Stimulated activated effector memory CD8-positive, alpha-beta T cell treated with anti-CD3 and anti-CD28 coated beads, Interleukin-12 subunit alpha, Interleukin-12 subunit beta, amount 100 ng/mL, for 72 hours (primary cell): Measurements from ENCODE around the gene FRZB.
"Not testable (repeated sequence)": the region's sequence is repeated elsewhere in the genome, so short reads cannot be mapped to it uniquely, and the experiment has no call there.

Experiments used
- ATAC-seq: fragments of 150-1000 bp; cut with Tn5 transposase; 2 replicates; pipeline ENCODE4 v1.10.0; 2021
- DNase-seq, 2 donors: peaks; one replicate each; pipeline ENCODE4 v3.0.0; 2021 to 2022; ENCODE audit warnings: low spot score in 2 of 2
- H3K27ac Mint-ChIP-seq: one replicate; pipeline ENCODE4 v1.8.0; 2022; ENCODE audit warnings: mild to moderate bottlenecking, mixed read lengths
- H3K36me3 Mint-ChIP-seq: one replicate; pipeline ENCODE4 v1.8.0; 2022; ENCODE audit warnings: mild to moderate bottlenecking, mixed read lengths
- H3K4me1 Mint-ChIP-seq: one replicate; pipeline ENCODE4 v1.8.0; 2022; ENCODE audit warnings: mixed read lengths
- H3K4me3 Mint-ChIP-seq: one replicate; pipeline ENCODE4 v1.8.0; 2022; ENCODE audit warnings: mild to moderate bottlenecking, mixed read lengths
- H3K9me3 Mint-ChIP-seq: one replicate; pipeline ENCODE4 v1.8.0; 2022; ENCODE audit warnings: mixed read lengths

The FRZB gene

DNA sequence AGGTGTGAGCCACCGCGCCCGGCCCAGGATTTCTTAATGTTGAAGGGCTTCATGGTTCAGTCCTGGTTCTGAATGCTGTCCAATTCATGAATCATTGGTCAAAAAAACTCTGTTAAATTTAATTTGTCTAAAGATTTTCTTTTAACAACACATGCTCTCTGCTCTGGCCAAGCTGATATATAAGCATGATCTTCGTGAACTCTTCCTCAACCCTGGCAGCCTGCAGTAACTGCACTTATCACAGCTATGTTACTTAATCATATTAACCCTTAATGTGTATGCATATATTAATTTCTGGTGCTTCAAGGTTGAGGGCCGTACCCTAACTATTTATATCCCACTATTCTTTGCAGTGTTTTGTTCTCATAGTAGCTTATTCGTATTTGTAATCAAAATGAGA is 29.4 kb upstream of the FRZB start:
- DNase-seq (no peak), ATAC-seq (no peak)
- Mint-ChIP-seq H3K4me3 (no peak overlapping the region), H3K4me1 (no peaks in the 10 kb centered on the region), H3K9me3 (no peaks in the 10 kb centered on the region), H3K36me3 (no peaks in the 10 kb centered on the region), H3K27ac (no peak overlapping the region)

DNA sequence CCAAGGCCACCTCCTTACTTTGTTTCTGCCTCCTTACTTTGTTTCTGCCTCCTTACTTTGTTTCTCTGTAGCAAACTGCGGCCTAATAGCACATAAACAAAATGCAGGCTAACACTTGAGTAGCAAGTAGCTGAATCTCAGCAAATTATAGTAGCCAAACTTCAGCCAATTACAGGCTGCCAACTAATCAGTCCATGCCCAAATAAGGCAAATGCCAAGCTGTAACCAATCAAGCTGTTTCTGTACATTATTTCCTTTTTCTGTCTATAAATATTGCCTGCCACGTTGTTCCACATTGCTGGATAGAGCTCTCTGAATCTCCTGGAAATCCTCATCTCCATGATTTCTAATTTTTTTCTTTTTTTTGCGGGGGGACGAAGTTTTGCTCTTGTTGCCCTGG is 28.7 kb upstream of the FRZB start:
- ATAC-seq = no peak
- H3K9me3 Mint-ChIP-seq = no peaks in the 10 kb centered on the region
- H3K4me3 Mint-ChIP-seq = no peak overlapping the region
- H3K36me3 Mint-ChIP-seq = no peaks in the 10 kb centered on the region
- DNase-seq = no peak
- no peak overlapping the region for H3K27ac Mint-ChIP-seq
- H3K4me1 Mint-ChIP-seq = no peaks in the 10 kb centered on the region

- Mint-ChIP-seq H3K36me3 (no peaks in the 10 kb centered on the region), H3K4me1 (no peaks in the 10 kb centered on the region), H3K9me3 (no peaks in the 10 kb centered on the region), H3K4me3 (no peak overlapping the region), H3K27ac (no peak overlapping the region)
- no peak for ATAC-seq
- no peak for DNase-seq
These were observed 27.7 kb upstream of the FRZB start for GRCh38 chr2:182894174-182894573.

DNA sequence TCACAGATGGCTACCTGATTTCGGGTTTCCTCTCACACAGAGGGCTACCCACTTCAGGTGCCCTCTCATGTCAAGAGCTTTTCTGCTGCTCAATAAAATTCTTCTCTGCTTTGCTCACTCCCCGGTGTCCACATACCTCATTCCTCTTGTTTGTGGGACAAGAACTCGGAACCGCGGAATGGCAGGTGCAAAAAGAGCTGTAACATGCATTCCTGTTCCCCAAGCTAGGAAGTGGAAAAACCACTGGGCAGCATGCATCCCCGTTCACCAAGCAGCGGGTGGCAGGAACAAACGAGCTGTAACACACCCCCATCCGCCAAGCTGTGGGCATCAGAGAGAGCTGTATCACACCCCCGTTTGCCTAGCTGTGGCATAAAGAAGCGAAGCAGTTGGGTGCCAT is 27.2 kb upstream of the FRZB start:
- no peaks in the 10 kb centered on the region for H3K4me1 Mint-ChIP-seq
- H3K27ac Mint-ChIP-seq = no peak overlapping the region
- H3K4me3 Mint-ChIP-seq = no peak overlapping the region
- H3K9me3 Mint-ChIP-seq = no peaks in the 10 kb centered on the region
- no peaks in the 10 kb centered on the region for H3K36me3 Mint-ChIP-seq
- DNase-seq (no peak), ATAC-seq (no peak)

- H3K9me3 Mint-ChIP-seq, H3K36me3 Mint-ChIP-seq, H3K4me1 Mint-ChIP-seq, ATAC-seq, H3K4me3 Mint-ChIP-seq, H3K27ac Mint-ChIP-seq, DNase-seq: not testable (repeated sequence)
These were observed 26.6 kb upstream of the FRZB start for GRCh38 chr2:182893035-182893434.

DNA sequence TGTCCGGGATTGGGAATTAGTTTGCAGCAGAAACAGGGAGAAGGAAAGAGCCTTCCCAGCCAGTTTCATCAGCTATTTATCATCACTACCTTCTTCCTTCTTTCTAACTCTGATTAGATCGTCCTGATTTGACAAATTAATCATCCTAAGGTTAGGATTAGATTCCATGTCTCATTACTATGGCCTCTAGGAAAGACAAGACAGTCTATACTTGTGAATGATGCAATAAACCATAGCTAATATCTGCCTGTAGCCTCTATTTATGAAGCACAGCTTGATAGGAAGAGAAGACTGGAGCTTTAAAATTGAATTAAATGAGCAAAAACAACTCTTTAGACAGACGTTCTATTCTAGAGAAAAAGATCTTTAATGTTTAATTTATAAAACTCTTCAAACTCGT is 25.2 kb upstream of the FRZB start:
- DNase-seq = no peak
- ATAC-seq = no peak
- Mint-ChIP-seq H3K27ac (no peak overlapping the region), H3K9me3 (no peaks in the 10 kb centered on the region), H3K4me1 (no peaks in the 10 kb centered on the region), H3K36me3 (no peaks in the 10 kb centered on the region), H3K4me3 (no peak overlapping the region)

DNA sequence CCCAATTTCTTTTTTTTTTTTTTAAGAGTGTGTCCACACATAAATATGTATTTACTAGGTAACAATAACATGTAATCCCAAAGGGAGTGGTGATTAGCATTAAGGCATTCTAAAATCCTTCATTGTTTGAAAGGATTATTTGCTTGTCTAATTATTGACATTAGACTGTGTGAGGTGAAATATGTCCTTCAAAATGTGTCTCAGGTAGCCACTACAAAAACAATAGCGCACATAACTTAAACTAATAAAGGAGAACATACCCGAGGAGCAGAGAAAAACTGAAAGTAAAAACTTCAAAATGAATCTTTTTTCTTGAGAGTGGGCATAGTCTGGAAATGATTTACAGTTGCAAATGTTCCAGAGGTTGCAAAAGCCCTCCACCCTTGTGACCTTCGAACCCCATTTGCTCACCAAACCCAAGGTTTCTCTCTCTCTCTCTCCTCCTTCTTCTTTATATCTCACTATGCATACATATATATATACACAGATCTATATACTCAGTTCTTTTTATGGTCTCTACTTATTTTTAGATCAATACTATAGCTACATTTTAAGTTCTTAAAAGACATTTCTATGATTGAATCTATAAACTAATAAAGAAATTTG is 24.4 kb upstream of the FRZB start:
- H3K9me3 Mint-ChIP-seq = no peaks in the 10 kb centered on the region
- H3K27ac Mint-ChIP-seq = no peak overlapping the region
- DNase-seq (no peak), ATAC-seq (no peak)
- no peak overlapping the region for H3K4me3 Mint-ChIP-seq
- H3K4me1 Mint-ChIP-seq = no peaks in the 10 kb centered on the region
- no peaks in the 10 kb centered on the region for H3K36me3 Mint-ChIP-seq

DNA sequence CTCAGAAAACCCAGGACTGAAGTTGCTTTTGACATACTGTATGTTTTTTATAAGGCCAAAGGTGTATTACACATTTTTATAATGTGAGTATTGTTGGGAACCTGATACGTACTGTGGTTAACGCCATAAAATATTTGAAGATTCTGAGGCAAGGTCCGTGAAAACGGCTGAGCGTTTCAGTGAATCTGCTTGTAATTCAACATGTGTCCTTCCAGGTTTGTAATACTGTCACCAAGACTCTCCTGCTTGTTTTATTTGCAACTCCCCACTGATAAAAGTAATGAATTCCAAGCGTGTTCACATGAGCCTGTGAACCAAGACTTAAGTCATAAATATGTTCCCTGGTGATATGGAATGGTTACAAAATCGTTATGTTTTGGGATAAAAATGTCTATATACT is 23.9 kb upstream of the FRZB start:
- Mint-ChIP-seq H3K9me3 (no peaks in the 10 kb centered on the region), H3K4me3 (no peak overlapping the region), H3K27ac (no peak overlapping the region), H3K36me3 (no peaks in the 10 kb centered on the region), H3K4me1 (no peaks in the 10 kb centered on the region)
- no peak for DNase-seq
- ATAC-seq = no peak

DNA sequence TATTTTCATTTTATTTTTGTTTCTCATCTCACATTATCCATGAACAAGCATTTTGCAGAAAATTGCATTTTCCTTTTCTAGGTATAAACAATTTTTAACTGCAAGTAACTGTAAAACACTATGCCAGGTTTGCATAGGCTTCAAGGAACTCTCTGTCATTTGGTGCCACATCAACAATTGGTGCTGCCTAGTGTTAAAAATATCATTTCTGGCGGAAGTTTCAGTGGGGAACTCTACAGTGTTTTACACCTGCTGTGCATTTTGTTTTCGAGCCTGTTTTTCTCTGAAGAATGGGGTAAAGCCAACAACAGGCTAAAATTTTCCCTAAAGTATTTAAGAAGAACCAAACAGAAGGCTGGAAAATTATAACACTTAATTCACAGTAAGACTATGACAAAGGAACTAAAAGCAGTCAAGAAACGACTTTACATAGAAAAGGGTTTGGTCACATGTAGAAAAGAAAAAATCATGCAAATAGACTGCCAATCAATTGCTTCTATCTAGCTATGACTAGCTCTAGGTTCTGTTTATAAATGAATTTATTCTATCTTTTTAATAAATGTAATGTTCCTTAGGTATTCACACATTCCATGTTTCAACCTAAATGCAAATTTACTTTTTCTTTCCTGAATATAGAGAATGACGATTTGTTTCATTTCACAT is 21.4 kb upstream of the FRZB start:
- no peak overlapping the region for H3K27ac Mint-ChIP-seq
- ATAC-seq (no peak), DNase-seq (no peak)
- no peak overlapping the region for H3K4me3 Mint-ChIP-seq
- no peaks in the 10 kb centered on the region for H3K4me1 Mint-ChIP-seq
- H3K36me3 Mint-ChIP-seq = no peaks in the 10 kb centered on the region
- H3K9me3 Mint-ChIP-seq = no peaks in the 10 kb centered on the region

DNA sequence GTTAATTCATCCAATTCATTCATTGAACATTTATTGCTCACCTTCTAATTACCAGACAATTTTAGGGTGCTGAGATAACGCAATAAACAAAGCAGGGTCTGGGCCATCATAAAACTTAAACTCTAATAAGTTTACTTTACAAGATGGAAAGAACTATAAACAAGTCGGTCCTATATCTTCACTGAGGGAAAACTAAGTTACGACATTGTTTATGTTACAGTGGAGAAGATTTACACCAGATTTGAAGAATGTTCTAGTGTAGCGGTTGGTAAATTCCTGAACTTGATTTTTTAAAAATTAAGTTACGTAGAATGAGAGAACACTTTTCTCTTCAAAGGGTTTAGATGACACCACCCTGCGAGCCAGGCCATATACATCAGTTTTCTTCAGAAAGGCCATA is 20.7 kb upstream of the FRZB start:
- DNase-seq (no peak), ATAC-seq (no peak)
- no peak overlapping the region for H3K27ac Mint-ChIP-seq
- no peak overlapping the region for H3K4me3 Mint-ChIP-seq
- H3K9me3 Mint-ChIP-seq = no peaks in the 10 kb centered on the region
- H3K36me3 Mint-ChIP-seq = no peaks in the 10 kb centered on the region
- no peaks in the 10 kb centered on the region for H3K4me1 Mint-ChIP-seq

GRCh38 chr2:182885771-182886170 is 19.3 kb upstream of the FRZB start:
- H3K27ac Mint-ChIP-seq = no peak overlapping the region
- no peaks in the 10 kb centered on the region for H3K4me1 Mint-ChIP-seq
- no peak overlapping the region for H3K4me3 Mint-ChIP-seq
- DNase-seq = no peak
- peaks cover 3% of the 10 kb centered on the region for H3K9me3 Mint-ChIP-seq
- ATAC-seq = no peak
- H3K36me3 Mint-ChIP-seq = no peaks in the 10 kb centered on the region

DNA sequence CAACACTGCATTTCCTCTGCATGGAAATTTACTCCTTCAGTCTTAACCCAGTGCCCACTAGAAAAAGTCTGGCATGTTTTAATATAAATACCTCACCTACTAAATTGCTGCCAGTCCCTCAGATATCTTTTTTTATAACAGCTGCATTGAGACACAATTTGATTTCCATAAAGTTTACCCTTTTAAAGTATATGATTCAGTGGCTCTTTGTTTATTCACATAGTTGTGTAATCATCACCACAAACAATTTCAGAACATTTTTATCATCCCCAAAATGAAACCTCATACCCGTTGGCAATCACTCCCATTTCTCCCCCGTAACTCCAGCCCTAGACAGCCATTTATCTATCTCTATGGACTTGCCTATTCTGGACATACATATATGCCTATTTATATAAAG is 17.0 kb upstream of the FRZB start:
- H3K9me3 Mint-ChIP-seq = peaks cover 5% of the 10 kb centered on the region
- ATAC-seq (no peak), DNase-seq (no peak)
- no peak overlapping the region for H3K27ac Mint-ChIP-seq
- H3K4me3 Mint-ChIP-seq = no peak overlapping the region
- H3K4me1 Mint-ChIP-seq = no peaks in the 10 kb centered on the region
- H3K36me3 Mint-ChIP-seq = no peaks in the 10 kb centered on the region

- not testable (repeated sequence) for H3K36me3 Mint-ChIP-seq, H3K4me3 Mint-ChIP-seq, H3K27ac Mint-ChIP-seq, DNase-seq, H3K4me1 Mint-ChIP-seq, ATAC-seq
- peaks cover 14% of the 10 kb centered on the region for H3K9me3 Mint-ChIP-seq
These were observed 13.7 kb upstream of the FRZB start for GRCh38 chr2:182880100-182880499.

GRCh38 chr2:182876653-182877052 is 10.2 kb upstream of the FRZB start:
- H3K4me1 Mint-ChIP-seq, H3K36me3 Mint-ChIP-seq, H3K27ac Mint-ChIP-seq, DNase-seq, H3K4me3 Mint-ChIP-seq, ATAC-seq: not testable (repeated sequence)
- H3K9me3 Mint-ChIP-seq = peaks cover 21% of the 10 kb centered on the region

- peaks cover 7% of the 10 kb centered on the region for H3K9me3 Mint-ChIP-seq
- no peaks in the 10 kb centered on the region for H3K36me3 Mint-ChIP-seq
- ATAC-seq = no peak
- H3K27ac Mint-ChIP-seq = no peak overlapping the region
- H3K4me3 Mint-ChIP-seq = no peak overlapping the region
- peaks cover 16% of the 10 kb centered on the region for H3K4me1 Mint-ChIP-seq
- DNase-seq = no peak
These were observed 3.8 kb upstream of the FRZB start for GRCh38 chr2:182870227-182870626.

GRCh38 chr2:182868054-182868796 is 1.8 kb upstream of the FRZB start:
- DNase-seq = no peak
- Mint-ChIP-seq H3K4me3 (no peak overlapping the region), H3K9me3 (peaks cover 3% of the 10 kb centered on the region), H3K4me1 (peaks cover 16% of the 10 kb centered on the region), H3K36me3 (no peaks in the 10 kb centered on the region), H3K27ac (no peak overlapping the region)
- ATAC-seq = no peak
